ENCODE measurements around the gene PARD3B.

Gene PARD3B

GRCh38 chr2:204544961-204545860 lies at the start of gene PARD3B:
TSS of gene PARD3B (plus strand) at chr2:204545475. CDS start at chr2:204546000, 525 bp downstream.
- peak in 1 of 2 experiments; percentile 30 for DNase-seq

- no peak for DNase-seq
Measured at GRCh38 chr2:204496779-204497178, 48.5 kb upstream of the PARD3B start.

GRCh38 chr2:204497855-204498254 lies 47.4 kb upstream of the PARD3B start:
- DNase-seq = no peak

GRCh38 chr2:204498291-204498690 lies 47.0 kb upstream of the PARD3B start:
- DNase-seq = no peak

GRCh38 chr2:204503869-204504268 lies 41.4 kb upstream of the PARD3B start:
- no peak for DNase-seq

GRCh38 chr2:204504594-204504993 lies 40.7 kb upstream of the PARD3B start:
- DNase-seq = no peak

- no peak for DNase-seq
Measured at GRCh38 chr2:204505488-204505887, 39.8 kb upstream of the PARD3B start.

- DNase-seq = no peak
Measured at GRCh38 chr2:204505946-204506345, 39.3 kb upstream of the PARD3B start.

GRCh38 chr2:204507636-204508035 lies 37.6 kb upstream of the PARD3B start:
- DNase-seq = no peak

- no peak for DNase-seq
Measured at GRCh38 chr2:204510709-204511420, 34.4 kb upstream of the PARD3B start.

- DNase-seq = no peak
Measured at GRCh38 chr2:204514439-204514838, 30.8 kb upstream of the PARD3B start.

GRCh38 chr2:204515416-204515815 lies 29.9 kb upstream of the PARD3B start:
- DNase-seq = no peak

GRCh38 chr2:204517154-204517553 lies 28.1 kb upstream of the PARD3B start:
- DNase-seq = no peak

GRCh38 chr2:204529795-204530463 lies 15.3 kb upstream of the PARD3B start:
- no peak for DNase-seq

GRCh38 chr2:204530464-204530805 lies 14.8 kb upstream of the PARD3B start:
- DNase-seq = no peak

- DNase-seq = no peak
Measured at GRCh38 chr2:204533629-204534370, 11.5 kb upstream of the PARD3B start.

GRCh38 chr2:204535356-204535755 lies 9.9 kb upstream of the PARD3B start:
- no peak for DNase-seq

- no peak for DNase-seq
Measured at GRCh38 chr2:204535764-204536163, 9.5 kb upstream of the PARD3B start.

GRCh38 chr2:204538182-204539018 lies 6.9 kb upstream of the PARD3B start:
- no peak for DNase-seq

- no peak for DNase-seq
Measured at GRCh38 chr2:204539019-204539385, 6.3 kb upstream of the PARD3B start.

- DNase-seq = no peak
Measured at GRCh38 chr2:204541637-204542036, 3.6 kb upstream of the PARD3B start.
